Uterus (tissue), 4 donors: ENCODE measurements around the gene CDC5L. TPM values are rescaled to one million over a fixed set of nuclear protein-coding genes. Genes with fewer than 3 reads are reported as not detected.

Experiments used
- DNase-seq, 2 donors: peaks; one replicate each; pipeline ENCODE4 v3.0.0-alpha.2; 2019 to 2020
- H3K27ac ChIP-seq, 2 donors: fragments of 200-600 bp; sonication (generic); 1 replicate in 1 of 2; 2 replicates in 1 of 2; pipeline ENCODE4 v1.5.1; 2016 to 2018
- H3K27me3 ChIP-seq, 2 donors: fragments of 200-600 bp; sonication (generic); one replicate each; pipeline ENCODE4 v1.5.1; 2018 to 2019; ENCODE audit warnings: control low read depth in 1 of 2
- H3K36me3 ChIP-seq, 2 donors: fragments of 200-600 bp; sonication (generic); one replicate each; pipeline ENCODE4 v1.5.1; 2019; ENCODE audit warnings: control low read depth in 1 of 2
- H3K4me1 ChIP-seq, 2 donors: fragments of 200-600 bp; sonication (generic); one replicate each; pipeline ENCODE4 v1.5.1; 2018 to 2019; ENCODE audit warnings: control low read depth in 1 of 2
- H3K4me3 ChIP-seq, 2 donors: fragments of 200-600 bp; sonication (generic); 1 replicate in 1 of 2; 2 replicates in 1 of 2; pipeline ENCODE4 v1.5.1; 2018 to 2019; ENCODE audit warnings: mild to moderate bottlenecking in 1 of 2
- H3K9me3 ChIP-seq, 2 donors: fragments of 200-600 bp; sonication (generic); one replicate each; pipeline ENCODE4 v1.5.1; 2019; ENCODE audit warnings: control low read depth in 1 of 2
- POLR2A ChIP-seq, 2 donors: fragments of 450-650 bp; IDR thresholded peaks; one replicate each; pipeline ENCODE4 v1.6.1; 2016; ENCODE audit warnings: antibody characterized with exemption in 2 of 2, mild to moderate bottlenecking in 1 of 2, moderate library complexity in 1 of 2
- intact Hi-C: fragments of 100-400 bp; cut with DNase I; formaldehyde crosslinking; loops from one replicate; pipeline ENCODE4 v1.15.1; 2023; ENCODE audit warnings: low total_unique reads
- total RNA-seq, 4 donors: library from RNA; depleted of rRNA in 3 of 4; stranded (reverse); fragments of >200 nt in 3 of 4; gene quantifications; one replicate each; pipeline versions ENCODE4 v1.1.0 to v1.2.4, GENCODE V29; 2014 to 2023
- TF ChIP-seq, protein P1 (sequence below), 4 experiments: fragments of 200-600 bp in 2 of 4; fragments of 450-650 bp in 2 of 4; sonication (generic) in 2 of 4; IDR thresholded peaks; one replicate each; pipeline ENCODE4 v1.5.1; 2016 to 2019; ENCODE audit warnings: antibody characterized with exemption in 4 of 4, mild to moderate bottlenecking in 2 of 4, moderate library complexity in 1 of 4
- donor health status: DM: yes; HTN: yes; CAD: no.

The CDC5L gene
- total RNA-seq, 4 donors from 2014 or later: 8.7 to 42.0 (median 20.0) TPM

DNA sequence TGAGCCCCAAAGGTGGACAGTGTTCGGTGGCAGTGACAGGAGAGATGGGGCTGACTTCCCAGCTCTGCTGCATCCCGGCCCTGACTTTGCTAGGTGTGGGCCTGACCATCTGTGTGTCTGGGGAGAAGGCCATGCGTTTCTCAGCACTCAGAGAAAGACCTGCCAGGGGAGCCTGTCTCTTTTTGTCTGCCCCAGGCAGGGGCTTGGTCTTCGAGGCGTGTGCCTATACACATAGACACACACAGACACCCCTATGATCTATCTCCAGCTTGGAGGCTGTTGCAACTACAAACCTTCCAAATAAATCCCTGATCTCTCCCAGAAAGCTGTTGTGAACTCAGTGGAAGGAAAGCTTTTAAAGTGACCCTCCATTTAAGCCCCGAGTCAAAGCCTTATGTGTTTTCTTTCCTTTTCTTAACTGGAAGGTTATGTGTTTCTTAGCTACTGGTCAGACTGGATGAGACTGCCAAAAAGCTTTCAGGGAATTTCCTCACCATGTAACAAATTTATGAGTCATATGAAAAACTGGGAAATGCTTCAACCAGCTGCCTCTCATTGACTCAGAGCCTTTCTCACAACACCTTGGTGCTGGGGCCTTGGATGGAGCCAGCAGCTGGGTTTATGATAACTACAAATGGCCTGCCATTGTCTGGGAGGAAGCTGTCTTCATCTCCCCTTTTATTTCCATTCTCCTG lies 102.6 kb downstream of the CDC5L start:
- no peaks in the 10 kb centered on the region for H3K27me3 ChIP-seq
- peak; percentile 65 to 74 for DNase-seq
- intact Hi-C loops: no loop called here
- H3K27ac ChIP-seq: peak overlapping the region; percentile 66 to 79
- H3K36me3 ChIP-seq: no peaks in the 10 kb centered on the region
- TF ChIP-seq, protein P1, sequence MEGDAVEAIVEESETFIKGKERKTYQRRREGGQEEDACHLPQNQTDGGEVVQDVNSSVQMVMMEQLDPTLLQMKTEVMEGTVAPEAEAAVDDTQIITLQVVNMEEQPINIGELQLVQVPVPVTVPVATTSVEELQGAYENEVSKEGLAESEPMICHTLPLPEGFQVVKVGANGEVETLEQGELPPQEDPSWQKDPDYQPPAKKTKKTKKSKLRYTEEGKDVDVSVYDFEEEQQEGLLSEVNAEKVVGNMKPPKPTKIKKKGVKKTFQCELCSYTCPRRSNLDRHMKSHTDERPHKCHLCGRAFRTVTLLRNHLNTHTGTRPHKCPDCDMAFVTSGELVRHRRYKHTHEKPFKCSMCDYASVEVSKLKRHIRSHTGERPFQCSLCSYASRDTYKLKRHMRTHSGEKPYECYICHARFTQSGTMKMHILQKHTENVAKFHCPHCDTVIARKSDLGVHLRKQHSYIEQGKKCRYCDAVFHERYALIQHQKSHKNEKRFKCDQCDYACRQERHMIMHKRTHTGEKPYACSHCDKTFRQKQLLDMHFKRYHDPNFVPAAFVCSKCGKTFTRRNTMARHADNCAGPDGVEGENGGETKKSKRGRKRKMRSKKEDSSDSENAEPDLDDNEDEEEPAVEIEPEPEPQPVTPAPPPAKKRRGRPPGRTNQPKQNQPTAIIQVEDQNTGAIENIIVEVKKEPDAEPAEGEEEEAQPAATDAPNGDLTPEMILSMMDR (IDR thresholded peaks at IDR 0.05): no peak
- no peak for TF ChIP-seq POLR2A (IDR thresholded peaks at IDR 0.05)
- no peaks in the 10 kb centered on the region for H3K9me3 ChIP-seq
- H3K4me1 ChIP-seq: peaks cover 0 to 3% of the 10 kb centered on the region in 2 donors
- no peak overlapping the region for H3K4me3 ChIP-seq

DNA sequence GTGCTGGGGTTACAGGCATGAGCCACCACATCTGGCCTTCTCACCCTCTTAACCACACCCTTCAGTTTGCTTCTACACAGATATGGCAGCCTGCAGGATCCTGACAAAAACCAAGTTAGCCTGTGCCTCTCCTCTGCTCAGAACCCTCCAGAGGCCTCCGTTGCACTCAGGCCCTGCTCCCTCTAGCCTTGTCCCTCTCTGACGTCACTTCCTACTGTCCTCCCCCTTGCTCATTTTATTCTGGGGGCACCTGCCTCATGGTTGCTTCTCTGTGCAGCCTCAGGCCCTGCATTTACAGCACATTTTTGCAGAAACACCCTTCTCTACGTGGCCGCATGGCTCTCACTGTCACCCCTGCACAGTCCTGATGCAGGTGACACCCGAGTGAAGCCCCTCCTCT lies 105.6 kb downstream of the CDC5L start:
- H3K27me3 ChIP-seq: no peaks in the 10 kb centered on the region
- H3K4me3 ChIP-seq: no peak overlapping the region
- H3K27ac ChIP-seq: no peak overlapping the region
- no peaks in the 10 kb centered on the region for H3K9me3 ChIP-seq
- intact Hi-C loops: no loop called here
- no peaks in the 10 kb centered on the region for H3K36me3 ChIP-seq
- TF ChIP-seq POLR2A (IDR thresholded peaks at IDR 0.05): no peak
- TF ChIP-seq, protein P1 (IDR thresholded peaks at IDR 0.05): no peak
- DNase-seq: no peak
- peaks cover 0 to 3% of the 10 kb centered on the region in 2 donors for H3K4me1 ChIP-seq

DNA sequence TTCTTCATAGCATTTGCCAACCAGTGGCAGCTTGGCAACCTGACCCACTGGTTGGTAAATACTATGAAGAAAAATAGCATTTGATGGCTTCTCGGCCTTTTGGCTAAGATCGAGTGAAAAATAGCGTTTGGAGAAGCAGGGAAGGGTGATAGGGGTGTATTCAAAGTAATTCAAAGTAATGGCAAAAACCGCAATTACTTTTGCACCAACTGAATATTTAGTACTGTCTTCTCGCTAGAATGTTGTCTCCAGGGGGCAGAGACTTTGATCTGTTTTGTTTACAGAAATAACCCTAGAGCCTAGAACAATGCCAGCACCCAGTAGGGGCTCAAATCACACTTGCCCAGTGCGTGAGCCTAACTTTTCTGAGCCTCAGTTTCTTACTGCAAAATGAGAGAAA lies 106.1 kb downstream of the CDC5L start:
- H3K9me3 ChIP-seq: no peaks in the 10 kb centered on the region
- DNase-seq: no peak
- no peak overlapping the region for H3K4me3 ChIP-seq
- no peaks in the 10 kb centered on the region for H3K27me3 ChIP-seq
- TF ChIP-seq POLR2A (IDR thresholded peaks at IDR 0.05): no peak
- TF ChIP-seq, protein P1 (IDR thresholded peaks at IDR 0.05): no peak
- intact Hi-C loops: no loop called here
- H3K36me3 ChIP-seq: no peaks in the 10 kb centered on the region
- H3K4me1 ChIP-seq: peaks cover 0 to 3% of the 10 kb centered on the region in 2 donors
- H3K27ac ChIP-seq: no peak overlapping the region

DNA sequence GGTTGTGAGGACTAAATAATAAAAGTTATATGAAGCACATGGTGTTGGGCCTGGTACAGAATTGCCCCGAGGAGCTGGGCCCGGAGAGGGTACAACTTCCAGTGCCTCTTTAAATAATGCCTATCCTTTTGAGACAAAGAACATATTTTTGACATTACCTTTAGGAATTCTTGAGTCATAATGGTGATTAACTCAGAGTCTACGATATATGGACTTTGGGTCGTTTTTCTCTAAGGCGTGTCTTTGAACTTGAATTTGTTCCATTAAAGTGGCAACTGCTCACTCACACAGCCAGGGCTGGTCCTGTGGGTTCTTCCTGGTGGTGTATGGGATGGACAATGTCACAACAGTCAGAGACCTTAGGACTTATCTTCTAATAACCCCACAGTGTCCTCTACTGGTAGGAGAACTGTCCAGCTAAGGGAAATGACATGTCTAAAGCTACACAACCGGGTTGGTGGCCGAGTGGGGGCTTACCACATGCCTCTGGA lies 106.5 kb downstream of the CDC5L start:
- TF ChIP-seq POLR2A (IDR thresholded peaks at IDR 0.05): no peak
- TF ChIP-seq, protein P1 (IDR thresholded peaks at IDR 0.05): no peak

DNA sequence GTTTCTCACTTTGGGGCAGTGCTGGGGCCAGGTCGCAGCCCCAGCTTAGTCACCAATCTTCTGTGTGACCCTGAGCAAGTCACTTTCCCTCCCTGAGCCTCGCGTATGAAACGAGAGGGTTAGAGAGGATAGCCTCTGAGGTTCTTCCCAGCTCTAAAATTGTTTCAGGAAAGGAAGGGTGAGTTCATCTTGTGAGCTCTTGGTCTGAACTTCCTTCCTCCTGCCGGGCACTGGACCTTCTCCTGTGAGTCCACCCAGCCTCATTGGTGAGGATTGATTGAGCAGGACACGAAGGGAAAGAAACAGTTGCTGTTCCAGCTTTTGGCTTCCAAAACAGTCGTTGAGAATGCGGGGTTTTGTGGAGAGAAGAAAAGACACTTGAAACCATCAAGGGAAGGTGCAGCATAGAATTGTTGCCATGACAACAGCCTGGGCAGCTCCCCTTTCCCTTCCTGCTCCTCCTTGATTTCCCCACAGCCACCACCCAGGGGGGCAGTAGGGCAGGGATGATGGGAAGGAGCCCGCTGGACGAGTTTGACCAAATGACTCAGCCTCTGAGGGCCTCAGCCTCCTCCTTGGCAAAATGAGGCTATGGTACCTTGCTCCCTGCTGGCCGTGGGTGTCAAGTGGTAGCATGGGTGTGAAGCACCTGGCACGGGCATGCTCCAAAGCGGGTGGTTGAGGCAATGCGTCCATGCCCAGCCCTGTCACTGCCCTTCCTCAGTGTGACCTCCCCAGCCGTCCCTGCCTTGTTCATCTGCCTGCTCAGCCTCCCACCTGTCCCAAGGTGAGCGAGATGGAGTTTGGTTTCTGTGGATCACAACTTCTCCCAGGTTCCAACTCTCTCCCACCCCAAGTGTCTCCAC lies 107.8 kb downstream of the CDC5L start:
- Histone ChIP-seq H3K4me3 (no peak overlapping the region), H3K27me3 (no peaks in the 10 kb centered on the region), H3K4me1 (no peaks in the 10 kb centered on the region), H3K9me3 (no peaks in the 10 kb centered on the region), H3K27ac (no peak overlapping the region), H3K36me3 (no peaks in the 10 kb centered on the region)
- intact Hi-C loops: no loop called here
- no peak for DNase-seq
- TF ChIP-seq POLR2A (IDR thresholded peaks at IDR 0.05): no peak
- TF ChIP-seq, protein P1 (IDR thresholded peaks at IDR 0.05): no peak

More for the DNA sequence above, 106.5 kb downstream of the CDC5L start:
- DNase-seq: no peak
- Histone ChIP-seq H3K4me3 (no peak overlapping the region), H3K9me3 (no peaks in the 10 kb centered on the region), H3K4me1 (peaks cover 0 to 3% of the 10 kb centered on the region in 2 donors), H3K27me3 (no peaks in the 10 kb centered on the region), H3K36me3 (no peaks in the 10 kb centered on the region), H3K27ac (no peak overlapping the region)
- intact Hi-C loops: no loop called here
